HepG2 (cell line): ENCODE results near the gene PRKG1. TPM values are rescaled to one million over a fixed set of nuclear protein-coding genes. Genes with fewer than 3 reads are reported as not detected.

Experiments used
- BRF2 ChIP-seq: sonication (generic); formaldehyde crosslinking; IDR thresholded peaks from 2 replicates; pipeline ENCODE4 v1.8.1; 2022; ENCODE audit warnings: mild to moderate bottlenecking, missing genetic modification reagents
- FUBP1 ChIP-seq: sonication (generic); formaldehyde crosslinking; IDR thresholded peaks from 2 replicates; pipeline ENCODE4 v1.5.1; 2020; ENCODE audit warnings: missing genetic modification reagents, mild to moderate bottlenecking, borderline replicate concordance
- GATAD2A ChIP-seq: IDR thresholded peaks from 2 replicates; pipeline ENCODE4 v1.6.1; 2016
- KAT2B ChIP-seq: fragments of 150-350 bp; IDR thresholded peaks from 2 replicates; pipeline ENCODE4 v1.6.1; 2014; ENCODE audit warnings: low read depth, low read length, borderline replicate concordance
- PAF1 ChIP-seq: IDR thresholded peaks from 2 replicates; pipeline ENCODE4 v1.6.1; 2016; ENCODE audit warnings: missing genetic modification reagents, missing compliant biosample characterization
- POGK ChIP-seq: sonication (generic); formaldehyde crosslinking; conservative IDR thresholded peaks from 2 replicates; pipeline ENCODE4 v1.8.0; 2022; ENCODE audit warnings: mild to moderate bottlenecking, moderate library complexity, missing genetic modification reagents
- PRPF4 ChIP-seq: fragments of 200-400 bp; formaldehyde crosslinking; IDR thresholded peaks from 2 replicates; pipeline ENCODE4 v1.6.1; 2016; ENCODE audit warnings: low read length, low read depth; ENCODE audit not compliant: poor library complexity, severe bottlenecking
- RARA ChIP-seq: IDR thresholded peaks from 2 replicates; pipeline ENCODE4 v1.6.1; 2016; ENCODE audit warnings: missing genetic modification reagents, missing compliant biosample characterization
- THAP11 ChIP-seq: IDR thresholded peaks from 2 replicates; pipeline ENCODE4 v1.6.1; 2016; ENCODE audit warnings: missing biosample characterization, missing genetic modification reagents
- TRAFD1 ChIP-seq: sonication (generic); formaldehyde crosslinking; IDR thresholded peaks from 2 replicates; pipeline ENCODE4 v1.5.1; 2020; ENCODE audit warnings: missing genetic modification reagents, mild to moderate bottlenecking, borderline replicate concordance
- ZNF180 ChIP-seq: sonication (generic); formaldehyde crosslinking; IDR thresholded peaks from 2 replicates; pipeline ENCODE4 v1.4.0; 2020; ENCODE audit warnings: low read depth, missing genetic modification reagents, borderline replicate concordance
- ZNF234 ChIP-seq: sonication (generic); formaldehyde crosslinking; conservative IDR thresholded peaks from 2 replicates; pipeline ENCODE4 v1.5.1; 2020; ENCODE audit warnings: mild to moderate bottlenecking, missing genetic modification reagents
- ZNF24 ChIP-seq: fragments of 450-650 bp; IDR thresholded peaks from 2 replicates; pipeline ENCODE4 v1.6.1; 2017; ENCODE audit warnings: antibody characterized with exemption, mild to moderate bottlenecking
- ZNF260 ChIP-seq: sonication (generic); formaldehyde crosslinking; IDR thresholded peaks from 2 replicates; pipeline ENCODE4 v1.4.0; 2020; ENCODE audit warnings: missing genetic modification reagents, low read depth, mild to moderate bottlenecking, borderline replicate concordance
- ZNF343 ChIP-seq: sonication (generic); formaldehyde crosslinking; IDR thresholded peaks from 2 replicates; pipeline ENCODE4 v1.4.0; 2020; ENCODE audit warnings: mild to moderate bottlenecking, missing genetic modification reagents
- ZNF577 ChIP-seq: sonication (generic); formaldehyde crosslinking; IDR thresholded peaks from 2 replicates; pipeline ENCODE4 v1.4.0; 2020; ENCODE audit warnings: mild to moderate bottlenecking, low read depth, missing genetic modification reagents, borderline replicate concordance
- ZNF691 ChIP-seq: sonication (generic); formaldehyde crosslinking; IDR thresholded peaks from 2 replicates; pipeline ENCODE4 v1.4.0; 2020; ENCODE audit warnings: missing genetic modification reagents, low read depth, mild to moderate bottlenecking, borderline replicate concordance
- polyA plus RNA-seq, 8 experiments: library from polyadenylated mRNA; depleted of rRNA in 3 of 8; stranded (reverse) in 7 of 8; unstranded in 1 of 8; fragments of >200 nt; fragmentation: Illumina TruSeq in 4 of 8; extraction: Trizol in 4 of 8; gene quantifications; 2 replicates each; pipeline versions ENCODE4 v1.2.1 to v1.2.3, GENCODE V29; 2011 to 2016; ENCODE audit warnings: low read depth in 4 of 8, missing spikeins in 1 of 8, mixed read lengths in 1 of 8; ENCODE audit not compliant: insufficient read depth in 1 of 8
- total RNA-seq, 5 experiments: library from RNA; depleted of rRNA; stranded (reverse); fragments of >200 nt; fragmentation: Illumina TruSeq; extraction: Trizol; gene quantifications; 2 replicates each; pipeline ENCODE4 v1.2.3, GENCODE V29; 2016; ENCODE audit warnings: low read depth in 1 of 5

The PRKG1 gene
- total and polyA plus RNA-seq, 2 of the 13 experiments (the other 11 are each of a cell fraction or from before 2014, with no cell fraction given): 0.01 TPM; not detected in 1

GRCh38 chr10:52313933-52314821 lies 1239.9 kb downstream of the PRKG1 start, which contains the start of gene DKK1 (continued):
- TF ChIP-seq ZNF691 (CRISPR knock-in tag) (peak; percentile 71; the same call in 1 of the 2 replicates), POGK (peak; percentile 42; the same call in 1 of the 2 replicates), ZNF577 (CRISPR knock-in tag) (no peak), TRAFD1 (CRISPR knock-in tag) (no peak), ZNF24 (no peak), ZNF343 (CRISPR knock-in tag) (0 out of 2 replicates have a peak, but pooled peaks have one; percentile 62), PRPF4 (no peak), RARA (CRISPR knock-in tag) (peak; percentile 87), FUBP1 (CRISPR knock-in tag) (no peak), ZNF260 (CRISPR knock-in tag) (no peak), PAF1 (CRISPR knock-in tag) (no peak), THAP11 (no peak; the same call in 1 of the 2 replicates), GATAD2A (CRISPR knock-in tag) (peak; percentile 6; the same call in 1 of the 2 replicates), ZNF234 (CRISPR knock-in tag) (no peak; the same call in 1 of the 2 replicates), ZNF180 (CRISPR knock-in tag) (no peak), BRF2 (CRISPR knock-in tag) (no peak), KAT2B (no peak)
